Measurements from ENCODE around the gene WDR35.

WDR35 gene

GRCh38 chr2:20023688-20024087 is 33.8 kb upstream of the WDR35 start:
- ATAC-seq (ENCODE audit: insufficient read depth, low read depth) (no peak), DNase-seq (no peak)
- Histone ChIP-seq H3K27me3 (ENCODE audit: insufficient read depth, low read length, poor library complexity) (no peaks in the 10 kb centered on the region), H3K36me3 (ENCODE audit: insufficient read depth, low read length) (peaks cover 6% of the 10 kb centered on the region; the same call in 1 of the 2 replicates), H3K4me3 (ENCODE audit: low read depth in 1 of 2, low read length in 2 of 2) (no peak overlapping the region), H3K79me2 (ENCODE audit: insufficient read depth, low read length) (no peaks in the 10 kb centered on the region), H4K20me1 (ENCODE audit: insufficient read depth, low read length) (no peaks in the 10 kb centered on the region), H3K9me3 (ENCODE audit: insufficient read depth, low read length, severe bottlenecking) (peaks cover 6% of the 10 kb centered on the region), H3K9ac (ENCODE audit: low read depth, low read length) (no peak overlapping the region), H2AFZ (ENCODE audit: low read depth, low read length) (no peak overlapping the region), H3K4me1 (ENCODE audit: insufficient read depth, low read length) (no peaks in the 10 kb centered on the region), H3K4me2 (ENCODE audit: insufficient read depth, low read length) (no peak overlapping the region), H3K27ac (ENCODE audit: low read length) (no peak overlapping the region)
- TF ChIP-seq EZH2 (IDR thresholded peaks at IDR 0.05; ENCODE audit: borderline replicate concordance, low read depth, low read length, severe bottlenecking) (no peak), CTCF (IDR thresholded peaks at IDR 0.05; ENCODE audit: borderline replicate concordance, extremely low read depth, low read length, poor library complexity, severe bottlenecking) (no peak)

- DNase-seq (no peak), ATAC-seq (ENCODE audit: insufficient read depth, low read depth) (no peak)
- H3K9me3 ChIP-seq (ENCODE audit: insufficient read depth, low read length, severe bottlenecking): peaks cover 6% of the 10 kb centered on the region
- H3K9ac ChIP-seq (ENCODE audit: low read depth, low read length): no peak overlapping the region
- H3K4me2 ChIP-seq (ENCODE audit: insufficient read depth, low read length): no peak overlapping the region
- no peaks in the 10 kb centered on the region for H3K27me3 ChIP-seq (ENCODE audit: insufficient read depth, low read length, poor library complexity)
- TF ChIP-seq CTCF (IDR thresholded peaks at IDR 0.05; ENCODE audit: borderline replicate concordance, extremely low read depth, low read length, poor library complexity, severe bottlenecking): no peak
- no peak for TF ChIP-seq EZH2 (IDR thresholded peaks at IDR 0.05; ENCODE audit: borderline replicate concordance, low read depth, low read length, severe bottlenecking)
- H4K20me1 ChIP-seq (ENCODE audit: insufficient read depth, low read length): no peaks in the 10 kb centered on the region
- H3K36me3 ChIP-seq (ENCODE audit: insufficient read depth, low read length): no peaks in the 10 kb centered on the region
- no peak overlapping the region for H2AFZ ChIP-seq (ENCODE audit: low read depth, low read length)
- H3K79me2 ChIP-seq (ENCODE audit: insufficient read depth, low read length): no peaks in the 10 kb centered on the region
- H3K4me3 ChIP-seq (ENCODE audit: low read depth in 1 of 2, low read length in 2 of 2): no peak overlapping the region
- no peaks in the 10 kb centered on the region for H3K4me1 ChIP-seq (ENCODE audit: insufficient read depth, low read length)
- no peak overlapping the region for H3K27ac ChIP-seq (ENCODE audit: low read length)
These were observed 31.6 kb upstream of the WDR35 start for GRCh38 chr2:20021405-20022009.

- H3K9me3 ChIP-seq (ENCODE audit: insufficient read depth, low read length, severe bottlenecking): peaks cover 6% of the 10 kb centered on the region
- H3K9ac ChIP-seq (ENCODE audit: low read depth, low read length): no peak overlapping the region
- no peak overlapping the region for H3K4me2 ChIP-seq (ENCODE audit: insufficient read depth, low read length)
- no peaks in the 10 kb centered on the region for H3K4me1 ChIP-seq (ENCODE audit: insufficient read depth, low read length)
- no peak overlapping the region for H3K27ac ChIP-seq (ENCODE audit: low read length)
- H3K79me2 ChIP-seq (ENCODE audit: insufficient read depth, low read length): no peaks in the 10 kb centered on the region
- H3K36me3 ChIP-seq (ENCODE audit: insufficient read depth, low read length): no peaks in the 10 kb centered on the region
- no peak for ATAC-seq (ENCODE audit: insufficient read depth, low read depth)
- no peaks in the 10 kb centered on the region for H3K27me3 ChIP-seq (ENCODE audit: insufficient read depth, low read length, poor library complexity)
- H3K4me3 ChIP-seq (ENCODE audit: low read depth in 1 of 2, low read length in 2 of 2): no peak overlapping the region
- H4K20me1 ChIP-seq (ENCODE audit: insufficient read depth, low read length): no peaks in the 10 kb centered on the region
- no peak for DNase-seq
- no peak overlapping the region for H2AFZ ChIP-seq (ENCODE audit: low read depth, low read length)
- TF ChIP-seq CTCF (IDR thresholded peaks at IDR 0.05; ENCODE audit: borderline replicate concordance, extremely low read depth, low read length, poor library complexity, severe bottlenecking) (no peak), EZH2 (IDR thresholded peaks at IDR 0.05; ENCODE audit: borderline replicate concordance, low read depth, low read length, severe bottlenecking) (no peak)
These were observed 29.8 kb upstream of the WDR35 start for GRCh38 chr2:20019747-20020146.

Measured in DND-41 (cell line).